Kidney (tissue), 14 donors: ENCODE results near the gene PBX4. TPM values are rescaled to one million over a fixed set of nuclear protein-coding genes. Genes with fewer than 3 reads are reported as not detected.

ENCODE experiments used
- DNase-seq, 5 donors: peaks; one replicate each; pipeline ENCODE4 v3.0.0-alpha.2; 2013 to 2020
- FAIRE-seq: peaks from 2 replicates; lab custom pipeline; 2012; peaks lifted over from hg19 to GRCh38; lab: Jason Lieb, UNC
- H3K27ac ChIP-seq, 2 donors: one replicate each; pipeline ENCODE4 v1.7.0; 2013; ENCODE audit warnings: low read depth in 2 of 2, low read length in 2 of 2, inconsistent platforms in 1 of 2
- H3K27me3 ChIP-seq: one replicate; pipeline ENCODE4 v1.7.1; 2013; ENCODE audit warnings: low read length, inconsistent platforms; ENCODE audit not compliant: control insufficient read depth, insufficient read depth
- H3K36me3 ChIP-seq, 3 donors: one replicate each; pipeline versions ENCODE4 v1.7.0 to v1.7.1; 2013; ENCODE audit warnings: low read length in 3 of 3, control low read depth in 1 of 3, inconsistent platforms in 1 of 3; ENCODE audit not compliant: insufficient read depth in 3 of 3, control insufficient read depth in 2 of 3
- H3K4me1 ChIP-seq, 3 donors: one replicate each; pipeline versions ENCODE4 v1.7.0 to v1.7.1; 2013; ENCODE audit warnings: low read length in 3 of 3, inconsistent platforms in 1 of 3, low read depth in 1 of 3; ENCODE audit not compliant: control insufficient read depth in 2 of 3, insufficient read depth in 2 of 3
- H3K4me3 ChIP-seq, 3 donors: one replicate each; pipeline versions ENCODE4 v1.7.0 to v1.8.1; 2013; ENCODE audit warnings: low read length in 3 of 3, control low read depth in 1 of 3, inconsistent platforms in 1 of 3
- H3K9ac ChIP-seq, 3 donors: one replicate each; pipeline versions ENCODE4 v1.7.0 to v1.7.1; 2013; ENCODE audit warnings: low read length in 3 of 3, control low read depth in 1 of 3, inconsistent platforms in 1 of 3
- H3K9me3 ChIP-seq, 3 donors: one replicate each; pipeline versions ENCODE4 v1.7.0 to v1.7.1; 2013; ENCODE audit warnings: low read length in 3 of 3, control low read depth in 1 of 3, inconsistent platforms in 1 of 3; ENCODE audit not compliant: control insufficient read depth in 2 of 3, insufficient read depth in 1 of 3
- CTCF ChIP-seq: IDR thresholded peaks from 3 replicates; pipeline ENCODE4 v1.5.1; 2012; ENCODE audit warnings: mild to moderate bottlenecking, moderate library complexity, borderline replicate concordance; ENCODE audit not compliant: insufficient read depth; ENCODE audit errors: extremely low read depth
- intact Hi-C: fragments of 100-400 bp; cut with DNase I; formaldehyde crosslinking; loops from one replicate; pipeline ENCODE4 v1.11.1; 2022
- polyA plus RNA-seq: library from polyadenylated mRNA; stranded (reverse); fragments of 350-450 nt; fragmentation: Illumina TruSeq; extraction: RNeasy Lipid Tissue Mini Kit (QIAGEN cat#74804); gene quantifications from one replicate; pipeline ENCODE4 v1.2.3, GENCODE V29; 2014; ENCODE audit warnings: low read depth, low replicate concordance; ENCODE audit not compliant: insufficient read depth
- total RNA-seq: library from RNA; stranded (reverse); fragmentation: NEBNext Ultra II Directional; extraction: Animal tissue kit (Norgen Biotek cat#: 25700); gene quantifications from one replicate; pipeline ENCODE4 v1.2.1, GENCODE V29; 2021
- donor health status: control.
- donor health status: control.
- donor health status: control.
- donor health status: control.
- donor health status: control.
- donor health status: DM: yes; HTN: yes; CAD: no.
- donor health status: Normal renal cell carcinoma (clear cell type).

The PBX4 gene
- total and polyA plus RNA-seq, 2 donors from 2014 or later = 3.9 to 5.7 TPM

- Histone ChIP-seq H3K9me3 (no peaks in the 10 kb centered on the region), H3K36me3 (peaks cover 0 to 23% (median 15%) of the 10 kb centered on the region in 3 donors), H3K9ac (no peak overlapping the region), H3K4me1 (peaks cover 0 to 17% (median 7%) of the 10 kb centered on the region in 3 donors), H3K27me3 (no peaks in the 10 kb centered on the region), H3K4me3 (no peak overlapping the region), H3K27ac (no peak overlapping the region)
- FAIRE-seq (no peak), DNase-seq (peak in 2 of 5 donors; percentile 42 to 74)
- intact Hi-C loops = no loop called here
- TF ChIP-seq CTCF = no peak
These were observed 42.7 kb upstream of the PBX4 start for GRCh38 chr19:19661141-19661674.

- H3K36me3 ChIP-seq = peaks cover 0 to 38% (median 27%) of the 10 kb centered on the region in 3 donors
- peaks cover 0 to 17% (median 7%) of the 10 kb centered on the region in 3 donors for H3K4me1 ChIP-seq
- intact Hi-C loops = no loop called here
- H3K27me3 ChIP-seq = no peaks in the 10 kb centered on the region
- H3K9ac ChIP-seq = no peak overlapping the region
- no peak overlapping the region for H3K27ac ChIP-seq
- DNase-seq (peak in 2 of 5 donors; percentile 31 to 56), FAIRE-seq (no peak)
- no peaks in the 10 kb centered on the region for H3K9me3 ChIP-seq
- no peak for TF ChIP-seq CTCF
- no peak overlapping the region for H3K4me3 ChIP-seq
These were observed 41.3 kb upstream of the PBX4 start for GRCh38 chr19:19659646-19660245.

DNA sequence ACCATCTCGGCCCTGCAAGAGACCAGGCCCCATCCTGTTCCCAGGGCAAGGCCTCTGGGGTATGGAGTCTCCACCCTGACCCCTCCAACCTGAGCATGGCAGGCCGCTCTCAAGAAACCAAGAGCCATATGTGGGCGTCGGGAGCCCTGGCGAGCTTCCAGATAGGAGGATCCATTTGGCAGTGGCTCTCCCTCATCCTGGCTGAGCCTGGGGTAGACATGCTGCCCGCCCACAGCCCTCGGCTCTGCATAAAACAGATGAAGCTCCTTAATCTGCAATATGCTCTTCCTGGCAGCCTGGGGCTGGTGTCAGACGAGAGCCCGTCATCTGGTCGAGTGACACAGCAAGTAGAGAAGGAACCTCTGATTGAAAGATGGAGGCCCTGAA is 38.9 kb upstream of the PBX4 start:
- intact Hi-C loops = no loop called here
- no peaks in the 10 kb centered on the region for H3K27me3 ChIP-seq
- no peak for TF ChIP-seq CTCF
- peaks cover 0 to 9% (median 1%) of the 10 kb centered on the region in 3 donors for H3K4me1 ChIP-seq
- H3K9me3 ChIP-seq = no peaks in the 10 kb centered on the region
- H3K4me3 ChIP-seq = no peak overlapping the region
- no peak overlapping the region for H3K27ac ChIP-seq
- FAIRE-seq (no peak), DNase-seq (peak in 1 of 5 donors; percentile 56)
- H3K36me3 ChIP-seq = peaks cover 0 to 56% (median 35%) of the 10 kb centered on the region in 3 donors
- no peak overlapping the region for H3K9ac ChIP-seq
